Hepatocyte (in vitro differentiated cells): Measurements from ENCODE around the gene RNF217.

Experiments
- EZH2 ChIP-seq: fragments of 200-600 bp; sonication (generic); IDR thresholded peaks from 2 replicates; pipeline ENCODE4 v1.6.1; 2016; ENCODE audit warnings: antibody characterized with exemption, mild to moderate bottlenecking, borderline replicate concordance
- EZH2phosphoT487 ChIP-seq: fragments of 200-600 bp; sonication (generic); IDR thresholded peaks from one replicate; pipeline ENCODE4 v1.6.1; 2018; ENCODE audit warnings: antibody characterized with exemption, mild to moderate bottlenecking, low read depth, moderate library complexity; ENCODE audit not compliant: unreplicated experiment, severe bottlenecking
- TF ChIP-seq, protein P1 (sequence below): fragments of 200-600 bp; sonication (generic); IDR thresholded peaks from 2 replicates; pipeline ENCODE4 v1.5.1; 2016; ENCODE audit warnings: antibody characterized with exemption, mild to moderate bottlenecking; ENCODE audit not compliant: poor library complexity

GRCh38 chr6:125129354-125129753, 167.1 kb downstream of the RNF217 start:
- TF ChIP-seq, protein P1, sequence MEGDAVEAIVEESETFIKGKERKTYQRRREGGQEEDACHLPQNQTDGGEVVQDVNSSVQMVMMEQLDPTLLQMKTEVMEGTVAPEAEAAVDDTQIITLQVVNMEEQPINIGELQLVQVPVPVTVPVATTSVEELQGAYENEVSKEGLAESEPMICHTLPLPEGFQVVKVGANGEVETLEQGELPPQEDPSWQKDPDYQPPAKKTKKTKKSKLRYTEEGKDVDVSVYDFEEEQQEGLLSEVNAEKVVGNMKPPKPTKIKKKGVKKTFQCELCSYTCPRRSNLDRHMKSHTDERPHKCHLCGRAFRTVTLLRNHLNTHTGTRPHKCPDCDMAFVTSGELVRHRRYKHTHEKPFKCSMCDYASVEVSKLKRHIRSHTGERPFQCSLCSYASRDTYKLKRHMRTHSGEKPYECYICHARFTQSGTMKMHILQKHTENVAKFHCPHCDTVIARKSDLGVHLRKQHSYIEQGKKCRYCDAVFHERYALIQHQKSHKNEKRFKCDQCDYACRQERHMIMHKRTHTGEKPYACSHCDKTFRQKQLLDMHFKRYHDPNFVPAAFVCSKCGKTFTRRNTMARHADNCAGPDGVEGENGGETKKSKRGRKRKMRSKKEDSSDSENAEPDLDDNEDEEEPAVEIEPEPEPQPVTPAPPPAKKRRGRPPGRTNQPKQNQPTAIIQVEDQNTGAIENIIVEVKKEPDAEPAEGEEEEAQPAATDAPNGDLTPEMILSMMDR, result no peak
- TF ChIP-seq EZH2, result no peak
- no peak for TF ChIP-seq EZH2phosphoT487
